ENCODE data around the gene PLSCR2. TPM values are rescaled to one million over a fixed set of nuclear protein-coding genes. Genes with fewer than 3 reads are reported as not detected.

PLSCR2 gene
- total RNA-seq, 1 experiment from 2014 or later = 0.54 TPM

DNA sequence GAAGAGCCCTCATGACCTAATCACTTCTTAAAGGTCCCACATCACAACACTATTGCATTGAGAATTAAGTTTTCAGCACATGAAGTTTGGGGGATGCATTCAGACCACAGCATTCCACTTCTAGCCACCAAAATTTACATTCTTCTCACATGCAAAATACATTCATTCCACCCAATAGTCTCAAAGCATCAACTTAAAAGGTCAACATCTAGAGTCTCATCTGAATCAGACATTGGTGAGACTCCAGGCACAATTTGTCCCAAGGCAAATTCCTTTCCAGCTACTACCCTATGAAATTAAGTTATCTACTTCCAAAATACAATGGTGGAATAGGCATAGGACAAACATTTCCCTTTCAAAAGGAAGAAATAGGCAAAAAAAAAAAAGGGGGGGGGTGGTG, 64.9 kb downstream of the PLSCR2 start:
- ChIA-PET POLR2A (no interaction called here), CTCF (no interaction called here)
- in situ Hi-C loops (cut with HindIII; ENCODE audit: low pct_unique_long_range_greater_than_20kb, low sequenced_read_pairs) = no loop called here

DNA sequence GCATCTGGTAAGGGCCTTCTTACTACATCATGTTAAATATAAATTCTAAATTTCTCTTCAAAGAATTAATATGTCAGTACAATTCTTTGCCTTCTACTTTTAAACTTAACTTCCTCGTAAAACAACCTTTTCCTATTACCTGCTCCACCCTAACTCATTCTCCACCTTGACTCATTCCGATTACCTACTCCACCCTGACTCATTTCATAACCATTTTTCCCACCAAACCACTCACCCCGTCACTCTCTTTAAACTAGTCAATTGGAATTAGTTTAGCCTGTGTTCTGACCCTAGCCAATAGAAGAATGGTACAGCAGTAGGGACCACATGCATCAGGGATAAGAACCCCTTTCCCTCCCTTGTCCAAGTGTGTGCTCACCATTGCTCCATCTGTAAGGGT, 65.6 kb downstream of the PLSCR2 start:
- BruUV-seq (replicated peaks) = no TSS peak
- Histone ChIP-seq H3K36me3 (ENCODE audit: control insufficient read depth, insufficient read depth, low read length) (no peaks in the 10 kb centered on the region), H3K27ac (ENCODE audit: low read length) (no peak overlapping the region), H3K27me3 (ENCODE audit: control insufficient read depth, insufficient read depth, low read length) (no peaks in the 10 kb centered on the region), H3K4me1 (ENCODE audit: control insufficient read depth, insufficient read depth, low read length) (no peaks in the 10 kb centered on the region), H3K4me3 (ENCODE audit: low read depth in 2 of 2, low read length in 2 of 2) (no peak overlapping the region), H3K9me3 (ENCODE audit: control insufficient read depth, insufficient read depth, low read depth, low read length) (no peaks in the 10 kb centered on the region)
- in situ Hi-C loops (cut with HindIII; ENCODE audit: low pct_unique_long_range_greater_than_20kb, low sequenced_read_pairs) (no loop called here), intact Hi-C loops (cut with micrococcal nuclease; ENCODE audit: unreplicated experiment) (no loop called here)
- ATAC-seq (no peak), DNase-seq (ENCODE audit: low read depth, low spot score) (no peak)
- no peak for TF ChIP-seq SIN3A (IDR thresholded peaks at IDR 0.05; ENCODE audit: borderline replicate concordance, insufficient read depth, low read depth, low read length)
- TF ChIP-seq, protein P1, sequence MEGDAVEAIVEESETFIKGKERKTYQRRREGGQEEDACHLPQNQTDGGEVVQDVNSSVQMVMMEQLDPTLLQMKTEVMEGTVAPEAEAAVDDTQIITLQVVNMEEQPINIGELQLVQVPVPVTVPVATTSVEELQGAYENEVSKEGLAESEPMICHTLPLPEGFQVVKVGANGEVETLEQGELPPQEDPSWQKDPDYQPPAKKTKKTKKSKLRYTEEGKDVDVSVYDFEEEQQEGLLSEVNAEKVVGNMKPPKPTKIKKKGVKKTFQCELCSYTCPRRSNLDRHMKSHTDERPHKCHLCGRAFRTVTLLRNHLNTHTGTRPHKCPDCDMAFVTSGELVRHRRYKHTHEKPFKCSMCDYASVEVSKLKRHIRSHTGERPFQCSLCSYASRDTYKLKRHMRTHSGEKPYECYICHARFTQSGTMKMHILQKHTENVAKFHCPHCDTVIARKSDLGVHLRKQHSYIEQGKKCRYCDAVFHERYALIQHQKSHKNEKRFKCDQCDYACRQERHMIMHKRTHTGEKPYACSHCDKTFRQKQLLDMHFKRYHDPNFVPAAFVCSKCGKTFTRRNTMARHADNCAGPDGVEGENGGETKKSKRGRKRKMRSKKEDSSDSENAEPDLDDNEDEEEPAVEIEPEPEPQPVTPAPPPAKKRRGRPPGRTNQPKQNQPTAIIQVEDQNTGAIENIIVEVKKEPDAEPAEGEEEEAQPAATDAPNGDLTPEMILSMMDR (IDR thresholded peaks at IDR 0.05) = no peak
- TF ChIP-seq POLR2AphosphoS5 (IDR thresholded peaks at IDR 0.05; ENCODE audit: low read depth, low read length) = no peak
- TF ChIP-seq TCF7L2 (IDR thresholded peaks at IDR 0.05; ENCODE audit: low read depth, low read length) = no peak
- TF ChIP-seq, protein P2, sequence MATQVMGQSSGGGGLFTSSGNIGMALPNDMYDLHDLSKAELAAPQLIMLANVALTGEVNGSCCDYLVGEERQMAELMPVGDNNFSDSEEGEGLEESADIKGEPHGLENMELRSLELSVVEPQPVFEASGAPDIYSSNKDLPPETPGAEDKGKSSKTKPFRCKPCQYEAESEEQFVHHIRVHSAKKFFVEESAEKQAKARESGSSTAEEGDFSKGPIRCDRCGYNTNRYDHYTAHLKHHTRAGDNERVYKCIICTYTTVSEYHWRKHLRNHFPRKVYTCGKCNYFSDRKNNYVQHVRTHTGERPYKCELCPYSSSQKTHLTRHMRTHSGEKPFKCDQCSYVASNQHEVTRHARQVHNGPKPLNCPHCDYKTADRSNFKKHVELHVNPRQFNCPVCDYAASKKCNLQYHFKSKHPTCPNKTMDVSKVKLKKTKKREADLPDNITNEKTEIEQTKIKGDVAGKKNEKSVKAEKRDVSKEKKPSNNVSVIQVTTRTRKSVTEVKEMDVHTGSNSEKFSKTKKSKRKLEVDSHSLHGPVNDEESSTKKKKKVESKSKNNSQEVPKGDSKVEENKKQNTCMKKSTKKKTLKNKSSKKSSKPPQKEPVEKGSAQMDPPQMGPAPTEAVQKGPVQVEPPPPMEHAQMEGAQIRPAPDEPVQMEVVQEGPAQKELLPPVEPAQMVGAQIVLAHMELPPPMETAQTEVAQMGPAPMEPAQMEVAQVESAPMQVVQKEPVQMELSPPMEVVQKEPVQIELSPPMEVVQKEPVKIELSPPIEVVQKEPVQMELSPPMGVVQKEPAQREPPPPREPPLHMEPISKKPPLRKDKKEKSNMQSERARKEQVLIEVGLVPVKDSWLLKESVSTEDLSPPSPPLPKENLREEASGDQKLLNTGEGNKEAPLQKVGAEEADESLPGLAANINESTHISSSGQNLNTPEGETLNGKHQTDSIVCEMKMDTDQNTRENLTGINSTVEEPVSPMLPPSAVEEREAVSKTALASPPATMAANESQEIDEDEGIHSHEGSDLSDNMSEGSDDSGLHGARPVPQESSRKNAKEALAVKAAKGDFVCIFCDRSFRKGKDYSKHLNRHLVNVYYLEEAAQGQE (IDR thresholded peaks at IDR 0.05; ENCODE audit: insufficient read depth in 1 of 2, low read depth in 2 of 2, low read length in 1 of 2) = no peak
- CTCF ChIA-PET = no interaction called here
- POLR2A ChIA-PET = no interaction called here

More for the DNA sequence above, 64.9 kb downstream of the PLSCR2 start:
- Histone ChIP-seq H3K27ac (ENCODE audit: low read length) (no peak overlapping the region), H3K36me3 (ENCODE audit: control insufficient read depth, insufficient read depth, low read length) (no peaks in the 10 kb centered on the region), H3K9me3 (ENCODE audit: control insufficient read depth, insufficient read depth, low read depth, low read length) (no peaks in the 10 kb centered on the region), H3K4me1 (ENCODE audit: control insufficient read depth, insufficient read depth, low read length) (no peaks in the 10 kb centered on the region), H3K27me3 (ENCODE audit: control insufficient read depth, insufficient read depth, low read length) (no peaks in the 10 kb centered on the region), H3K4me3 (ENCODE audit: low read depth in 2 of 2, low read length in 2 of 2) (no peak overlapping the region)
- DNase-seq (ENCODE audit: low read depth, low spot score) (no peak), ATAC-seq (no peak)
- intact Hi-C loops (cut with micrococcal nuclease; ENCODE audit: unreplicated experiment) = no loop called here
- BruUV-seq (replicated peaks) = no TSS peak
- TF ChIP-seq TCF7L2 (IDR thresholded peaks at IDR 0.05; ENCODE audit: low read depth, low read length) (no peak), SIN3A (IDR thresholded peaks at IDR 0.05; ENCODE audit: borderline replicate concordance, insufficient read depth, low read depth, low read length) (no peak)
- TF ChIP-seq, protein P2 (IDR thresholded peaks at IDR 0.05; ENCODE audit: insufficient read depth in 1 of 2, low read depth in 2 of 2, low read length in 1 of 2) = no peak
